GM21381 (cell line): ENCODE data around the gene TRPM3.

Source experiments
- ATAC-seq: cut with Tn5 transposase; IDR thresholded peaks from one replicate; pipeline ENCODE4 v1.9.1; 2021; ENCODE audit warnings: mild to moderate bottlenecking, moderate library complexity; ENCODE audit not compliant: unreplicated experiment

The TRPM3 gene

GRCh38 chr9:70852711-70853240 lies 268.6 kb downstream of the TRPM3 start:
- ATAC-seq = no peak

DNA sequence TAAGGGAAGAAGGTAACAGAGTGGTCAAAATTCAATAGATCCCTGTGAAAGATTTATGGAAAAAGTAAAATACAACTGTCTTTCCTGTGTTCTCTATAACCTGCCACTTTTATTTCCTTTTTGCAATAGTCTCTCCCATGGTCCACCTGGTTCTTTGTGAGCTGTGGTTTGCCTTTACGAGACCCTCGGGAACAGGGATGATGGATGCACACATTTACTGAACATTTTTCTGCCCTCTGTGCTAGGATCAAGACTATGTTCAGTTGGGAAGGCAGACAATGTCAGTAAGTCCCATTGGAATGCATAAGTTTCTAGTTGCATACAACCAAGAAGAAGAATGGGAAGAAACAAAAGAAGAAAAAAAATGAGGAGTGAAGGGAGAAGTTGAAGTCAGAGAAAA lies 281.2 kb downstream of the TRPM3 start:
- no peak for ATAC-seq

GRCh38 chr9:70835323-70835722 lies 286.1 kb downstream of the TRPM3 start:
- no peak for ATAC-seq

- ATAC-seq = no peak
Measured at GRCh38 chr9:70832492-70832891, 288.9 kb downstream of the TRPM3 start.

- no peak for ATAC-seq
Measured at GRCh38 chr9:70830618-70831017, 290.8 kb downstream of the TRPM3 start.

DNA sequence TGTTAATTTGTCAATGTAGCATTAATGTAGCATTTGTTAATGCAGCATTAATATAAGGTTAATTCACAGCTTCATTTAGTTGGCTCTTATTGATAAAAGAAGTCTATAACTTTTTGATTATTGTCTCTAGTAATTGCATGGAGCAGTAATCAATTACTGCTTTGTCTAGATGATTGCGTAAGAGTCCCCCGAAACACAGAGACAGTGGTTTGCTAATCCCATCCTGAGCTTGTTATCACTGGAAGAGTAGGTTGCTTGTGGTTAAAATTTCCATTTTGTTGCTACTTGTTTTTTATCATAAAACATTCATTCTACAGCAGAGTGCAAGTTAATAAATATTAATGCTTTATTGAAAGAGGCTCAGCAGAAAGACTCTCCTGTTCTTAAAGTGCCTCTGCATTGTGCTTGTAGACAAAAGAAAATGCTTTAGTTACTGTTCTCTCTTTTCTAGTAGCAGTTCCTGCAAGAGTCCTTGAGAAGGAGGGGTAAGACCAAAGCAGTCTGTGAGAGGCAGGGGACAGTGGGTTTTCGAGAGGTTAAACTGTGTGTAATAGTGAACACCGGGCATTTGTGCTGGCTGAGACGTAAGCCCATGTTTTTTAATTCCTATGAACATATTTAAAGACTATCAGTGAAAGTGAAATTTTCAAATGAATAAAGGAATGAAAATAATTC lies 291.7 kb downstream of the TRPM3 start:
- no peak for ATAC-seq

DNA sequence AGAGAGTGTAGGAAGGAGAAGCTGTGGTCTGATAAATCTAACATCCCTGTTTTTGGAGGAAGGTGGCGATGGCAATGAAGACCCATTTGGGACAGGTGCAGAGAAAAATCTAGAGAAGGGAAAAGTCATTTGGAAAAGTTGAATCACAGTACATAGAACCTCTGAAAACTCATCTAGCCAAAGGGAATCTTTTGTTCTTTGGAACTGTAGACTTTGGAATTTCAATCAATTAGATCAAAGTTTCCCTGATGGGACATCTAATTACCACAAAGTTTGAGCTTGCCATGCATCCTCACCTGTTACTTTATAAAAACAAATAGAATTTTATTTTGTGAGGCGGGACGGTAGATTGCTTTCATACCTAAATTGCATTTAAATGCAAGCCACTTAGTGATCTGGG lies 294.9 kb downstream of the TRPM3 start:
- ATAC-seq = no peak

DNA sequence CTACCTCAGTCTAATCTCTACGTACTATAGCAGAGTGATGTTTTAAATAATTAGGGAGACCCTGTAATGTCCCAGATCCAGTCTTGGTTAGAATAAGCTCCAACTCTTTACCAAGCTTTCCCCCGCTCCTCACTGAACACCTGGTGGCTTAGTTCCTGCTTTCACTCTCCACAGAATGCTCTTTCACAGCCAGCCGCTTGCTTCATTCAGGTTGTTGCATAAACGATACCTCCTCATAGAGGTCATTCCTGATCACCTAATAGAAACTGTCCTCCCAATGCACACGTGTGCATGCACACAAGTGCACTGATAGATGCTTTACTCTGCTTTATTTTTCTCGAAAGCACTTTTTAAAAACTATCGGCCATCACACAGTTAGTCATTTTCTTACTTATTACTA lies 298.1 kb downstream of the TRPM3 start:
- no peak for ATAC-seq

DNA sequence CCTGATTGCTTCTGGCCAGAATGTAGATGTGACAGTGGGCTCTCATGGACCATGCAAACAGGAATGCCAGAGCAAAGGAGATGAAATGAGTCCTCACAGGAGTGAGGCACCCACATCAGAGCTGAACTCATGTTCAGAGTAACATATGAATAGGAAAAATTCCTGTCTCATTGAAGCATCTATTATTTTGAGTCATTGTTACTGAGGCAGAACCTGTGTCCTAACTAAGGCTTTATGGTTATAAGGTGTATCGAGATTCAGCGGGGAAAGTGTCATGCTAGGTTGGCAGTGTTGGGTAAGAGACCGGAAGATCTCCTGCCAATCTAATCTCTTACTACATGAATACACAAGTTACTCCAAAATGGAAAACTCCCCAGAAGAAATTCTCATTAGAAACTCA lies 304.1 kb downstream of the TRPM3 start:
- ATAC-seq = no peak

DNA sequence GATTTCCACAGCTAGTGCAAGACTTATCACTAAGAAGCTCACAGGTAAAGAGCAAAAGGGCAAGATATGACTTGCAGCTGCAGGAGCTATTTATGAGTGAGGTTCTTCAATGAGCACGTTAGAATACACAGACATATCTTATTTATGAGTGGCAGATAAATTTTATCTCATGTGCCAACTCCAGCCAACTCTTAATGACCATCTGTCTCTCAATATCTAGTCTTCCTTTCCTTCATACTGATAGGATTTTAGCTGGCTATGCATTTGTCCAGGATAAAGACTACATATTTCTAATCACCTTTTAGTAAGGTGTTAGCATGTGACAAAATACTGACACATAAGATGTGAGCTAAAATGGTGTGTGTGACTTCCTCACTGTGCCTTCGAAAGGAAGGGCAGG lies 304.5 kb downstream of the TRPM3 start:
- ATAC-seq = no peak

- no peak for ATAC-seq
Measured at GRCh38 chr9:70816316-70816715, 305.1 kb downstream of the TRPM3 start.

DNA sequence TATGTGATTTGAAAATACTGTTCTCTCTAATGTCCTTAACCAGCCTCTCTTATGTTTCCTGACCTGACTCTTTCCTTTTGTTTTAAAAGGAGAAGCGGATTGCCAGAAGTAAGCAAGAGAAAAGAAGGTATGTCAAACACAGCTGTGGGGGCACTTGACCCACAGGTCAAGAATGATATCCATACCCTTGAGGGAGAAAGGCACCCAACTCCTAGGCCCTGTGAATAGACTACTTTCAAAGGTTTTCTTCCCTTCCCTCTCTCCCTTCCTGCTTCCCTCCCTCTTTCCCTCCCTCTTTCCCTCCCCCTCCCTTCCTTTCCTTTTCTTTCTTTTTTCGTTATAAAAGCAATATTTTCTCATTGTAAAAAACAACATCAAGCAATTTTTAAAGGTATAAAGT lies 306.8 kb downstream of the TRPM3 start:
- ATAC-seq = no peak

DNA sequence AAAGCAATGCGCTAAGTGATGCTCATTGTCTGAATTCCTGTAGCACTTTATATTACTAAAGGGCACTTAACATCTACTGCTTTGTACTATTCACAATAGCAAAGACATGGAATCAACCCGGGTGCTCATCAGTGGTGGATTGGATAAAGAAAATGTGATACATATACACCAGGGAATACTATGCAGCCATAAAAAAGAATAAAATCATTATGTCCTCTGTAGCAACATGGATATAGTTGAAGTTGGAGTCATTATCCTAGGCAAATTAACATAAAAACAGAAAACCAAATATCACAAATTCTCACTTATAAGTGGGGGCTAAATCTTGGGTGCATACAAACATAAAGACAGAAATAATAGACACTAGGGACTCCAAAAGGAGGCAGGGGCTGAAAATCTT lies 308.3 kb downstream of the TRPM3 start:
- no peak for ATAC-seq

GRCh38 chr9:70811638-70812037 lies 309.8 kb downstream of the TRPM3 start:
- no peak for ATAC-seq

- ATAC-seq = no peak
Measured at GRCh38 chr9:70806875-70807274, 314.5 kb downstream of the TRPM3 start.

DNA sequence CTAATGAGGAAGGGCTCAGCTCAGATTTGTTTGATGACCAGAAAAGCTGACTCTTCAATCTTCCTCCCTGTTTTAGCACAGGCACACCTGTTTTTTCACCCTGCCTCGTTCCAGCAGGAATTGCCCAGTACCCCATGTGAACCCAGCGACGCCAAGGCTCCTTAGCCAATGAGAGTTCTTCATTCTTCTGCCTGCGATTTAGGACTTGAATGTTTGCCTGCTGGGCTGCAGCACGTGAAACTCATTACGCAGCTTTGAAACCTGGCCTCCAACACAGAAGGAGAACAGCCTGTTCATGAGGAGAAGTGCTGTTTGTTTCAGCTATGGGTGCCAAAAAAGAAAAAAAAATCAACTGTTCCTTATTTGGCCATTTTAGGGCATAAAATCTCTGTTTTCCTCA lies 315.5 kb downstream of the TRPM3 start:
- no peak for ATAC-seq

DNA sequence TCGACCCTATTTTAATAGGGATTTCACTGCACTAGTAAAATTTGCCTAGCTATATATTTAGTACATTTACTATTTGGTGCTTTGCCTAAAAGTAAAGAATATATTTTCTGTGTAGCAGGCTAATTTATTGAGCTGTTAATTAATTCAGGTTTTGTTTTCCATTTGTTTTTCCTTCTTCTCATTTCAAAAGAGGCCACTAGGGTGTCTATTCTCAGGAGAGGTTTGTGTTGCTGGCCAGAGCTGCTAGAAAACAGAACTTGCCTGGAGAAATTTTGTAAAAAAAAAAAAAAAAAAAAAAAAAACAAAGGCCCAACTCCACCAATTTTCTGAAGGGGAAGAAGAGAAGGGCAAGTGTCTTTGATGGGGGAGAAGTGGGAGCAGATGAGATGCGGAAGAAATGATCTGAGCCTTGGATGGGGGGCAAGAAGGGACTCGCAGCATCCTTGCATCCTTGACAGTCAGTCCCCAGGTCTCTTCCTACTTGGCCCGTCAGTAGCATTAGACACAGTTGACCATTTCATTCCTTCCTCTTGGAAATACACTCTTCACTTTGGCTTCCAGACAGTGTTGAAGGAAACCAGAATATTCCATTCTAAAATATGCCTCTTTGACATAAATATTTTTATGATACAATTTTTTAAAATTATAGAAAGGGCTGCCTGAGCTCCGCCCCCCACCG lies 318.5 kb downstream of the TRPM3 start:
- no peak for ATAC-seq

- no peak for ATAC-seq
Measured at GRCh38 chr9:70802206-70802605, 319.2 kb downstream of the TRPM3 start.

- ATAC-seq = no peak
Measured at GRCh38 chr9:70801181-70801829, 320.1 kb downstream of the TRPM3 start.

- no peak for ATAC-seq
Measured at GRCh38 chr9:70798018-70798417, 323.4 kb downstream of the TRPM3 start.

DNA sequence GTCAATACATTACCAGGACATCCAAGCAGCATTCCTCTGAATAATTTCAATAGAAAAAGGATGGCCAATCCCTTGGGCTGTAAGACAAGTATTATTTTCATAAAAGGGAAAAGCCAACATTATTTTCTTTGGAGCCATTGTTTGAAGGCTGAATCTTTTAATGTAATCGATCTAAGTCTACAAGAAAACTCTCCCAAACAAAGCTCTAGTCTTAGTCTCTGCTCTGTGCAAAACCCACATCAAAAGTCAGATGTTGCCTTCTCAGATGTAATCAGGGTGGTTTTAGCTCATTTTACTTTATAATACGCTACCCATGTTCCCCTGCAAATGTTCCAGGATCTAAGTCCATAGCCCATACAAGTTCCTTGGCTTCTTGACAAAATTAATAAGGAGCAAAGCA lies 325.6 kb downstream of the TRPM3 start:
- no peak for ATAC-seq

- no peak for ATAC-seq
Measured at GRCh38 chr9:70792796-70793195, 328.6 kb downstream of the TRPM3 start.
